Thyroid gland (tissue), 4 donors: ENCODE data around the gene ERFE. TPM values are rescaled to one million over a fixed set of nuclear protein-coding genes. Genes with fewer than 3 reads are reported as not detected.

ENCODE experiments used
- DNase-seq, 2 donors: peaks; one replicate each; pipeline ENCODE4 v3.0.0-alpha.2; 2019
- H3K27ac ChIP-seq, 3 donors: fragments of 200-600 bp; sonication (generic); 1 replicate in 2 of 3; 2 replicates in 1 of 3; pipeline ENCODE4 v1.5.1; 2016 to 2019; ENCODE audit warnings: mild to moderate bottlenecking in 1 of 3, moderate library complexity in 1 of 3
- H3K27me3 ChIP-seq: fragments of 200-600 bp; sonication (generic); one replicate; pipeline ENCODE4 v1.5.1; 2019
- H3K36me3 ChIP-seq, 2 donors: fragments of 200-600 bp; sonication (generic); one replicate each; pipeline ENCODE4 v1.5.1; 2016 to 2019
- H3K4me1 ChIP-seq, 2 donors: fragments of 200-600 bp; sonication (generic); one replicate each; pipeline ENCODE4 v1.5.1; 2017 to 2019
- H3K4me3 ChIP-seq, 3 donors: fragments of 200-600 bp; sonication (generic); replicated peaks in 1 of 3; 1 replicate in 2 of 3; 2 replicates in 1 of 3; pipeline ENCODE4 v1.5.1; 2016; ENCODE audit warnings: mild to moderate bottlenecking in 1 of 3
- H3K9me3 ChIP-seq: fragments of 200-600 bp; sonication (generic); one replicate; pipeline ENCODE4 v1.5.1; 2017
- CTCF ChIP-seq, 6 experiments: fragments of 200-600 bp in 3 of 6; fragments of 450-650 bp in 3 of 6; sonication (generic) in 3 of 6; IDR thresholded peaks; one replicate each; pipeline ENCODE4 v1.5.1; 2016 to 2019; ENCODE audit warnings: antibody characterized with exemption in 6 of 6, mild to moderate bottlenecking in 2 of 6, inconsistent platforms in 1 of 6, moderate library complexity in 1 of 6
- POLR2A ChIP-seq, 2 donors: fragments of 450-650 bp; IDR thresholded peaks; one replicate each; pipeline ENCODE4 v1.6.1; 2017; ENCODE audit warnings: antibody characterized with exemption in 2 of 2, mild to moderate bottlenecking in 2 of 2, moderate library complexity in 1 of 2
- WGBS, 2 donors: methylation state at CpG; one replicate each; pipeline ENCODE4 v1.1.5; 2017; 5-methylcytosine and 5-hydroxymethylcytosine counted together
- intact Hi-C: fragments of 100-400 bp; cut with DNase I; formaldehyde crosslinking; loops from one replicate; pipeline ENCODE4 v1.15.1; 2023
- total RNA-seq, 4 donors: library from RNA; depleted of rRNA; stranded (reverse); fragments of >200 nt; gene quantifications; one replicate each; pipeline ENCODE4 v1.2.3, GENCODE V29; 2016

Gene ERFE
- total RNA-seq, 4 donors from 2014 or later, result 2.8 to 15.3 (median 5.8) TPM

DNA sequence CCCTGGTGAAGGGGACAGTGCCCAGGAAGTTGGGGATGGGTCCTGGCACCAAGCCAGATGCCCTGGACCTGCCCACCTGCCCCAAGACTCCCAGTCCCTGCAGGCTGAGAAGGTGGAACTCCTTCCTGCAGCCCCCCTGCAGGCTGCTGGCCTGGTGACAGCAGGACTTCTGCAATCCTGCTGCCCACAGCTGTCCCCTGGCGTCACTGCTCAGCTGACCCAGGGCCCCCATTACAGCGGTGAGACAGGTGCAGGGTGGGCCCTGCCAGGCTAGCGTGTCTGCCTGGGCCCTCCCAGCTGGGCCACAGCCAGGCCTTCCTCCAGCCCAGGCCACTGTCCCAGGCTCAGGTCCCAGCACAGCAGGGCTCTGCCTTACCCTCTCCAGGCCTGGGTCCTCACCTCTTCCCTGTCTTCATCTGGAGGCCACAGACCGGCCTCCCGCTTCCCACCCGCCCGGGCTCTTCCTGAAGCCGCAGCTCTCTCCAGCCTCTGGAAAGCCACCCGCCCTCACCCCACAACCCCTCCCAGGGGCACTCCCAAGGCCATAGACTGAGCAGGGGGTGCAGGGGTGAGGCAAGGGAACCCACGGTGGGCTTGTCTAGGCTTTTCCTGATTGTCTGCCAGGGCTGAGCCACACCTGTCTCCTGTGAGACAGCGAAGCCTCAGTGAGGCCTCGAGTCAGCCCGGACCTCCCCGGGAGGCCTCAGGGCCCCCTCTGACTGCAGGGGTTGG, 8.8 kb upstream of the ERFE start:
- Histone ChIP-seq H3K27ac (no peak overlapping the region), H3K9me3 (no peaks in the 10 kb centered on the region), H3K27me3 (no peaks in the 10 kb centered on the region), H3K4me1 (peaks cover 7 to 16% of the 10 kb centered on the region in 2 donors), H3K4me3 (no peak overlapping the region), H3K36me3 (no peaks in the 10 kb centered on the region)
- TF ChIP-seq POLR2A (IDR thresholded peaks at IDR 0.05) (no peak), CTCF (IDR thresholded peaks at IDR 0.05) (no peak)
- WGBS, 2 donors, result 79 to 81% methylated on average over 11 to 12 of the region's 14 CpGs
- intact Hi-C loops, result no loop called here
- DNase-seq, result no peak

DNA sequence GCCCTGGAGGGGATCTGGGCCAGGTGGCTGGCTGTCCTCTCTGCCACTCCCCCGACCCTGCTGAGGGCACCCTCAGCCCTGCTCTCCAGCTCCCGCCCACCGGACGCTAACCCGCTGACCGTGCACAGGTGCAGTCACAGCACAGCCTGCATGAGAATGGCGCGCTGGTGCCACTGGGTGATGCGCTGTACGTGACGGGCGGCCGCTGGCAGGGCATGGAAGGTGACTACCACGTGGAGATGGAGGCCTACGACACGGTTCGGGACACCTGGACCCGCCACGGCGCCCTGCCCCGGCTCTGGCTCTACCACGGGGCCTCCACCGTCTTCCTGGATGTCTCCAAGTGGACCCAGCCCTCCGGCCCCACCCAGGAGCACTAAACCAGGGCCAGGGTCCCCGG, 8.1 kb upstream of the ERFE start:
- no peak for TF ChIP-seq POLR2A (IDR thresholded peaks at IDR 0.05)
- TF ChIP-seq CTCF (IDR thresholded peaks at IDR 0.05), result no peak
- Histone ChIP-seq H3K4me1 (peaks cover 7 to 23% of the 10 kb centered on the region in 2 donors), H3K4me3 (no peak overlapping the region), H3K27me3 (no peaks in the 10 kb centered on the region), H3K36me3 (no peaks in the 10 kb centered on the region), H3K27ac (no peak overlapping the region), H3K9me3 (no peaks in the 10 kb centered on the region)
- intact Hi-C loops, result no loop called here
- WGBS, 2 donors, result 84 to 96% methylated on average over 4 to 25 of the region's 25 CpGs
- no peak for DNase-seq

- peaks cover 7 to 24% of the 10 kb centered on the region in 2 donors for H3K4me1 ChIP-seq
- H3K9me3 ChIP-seq, result no peaks in the 10 kb centered on the region
- H3K4me3 ChIP-seq, result no peak overlapping the region
- no peak overlapping the region for H3K27ac ChIP-seq
- WGBS, 2 donors, result 89 to 93% methylated on average over 4 to 13 of the region's 13 CpGs
- TF ChIP-seq CTCF (IDR thresholded peaks at IDR 0.05) (no peak), POLR2A (IDR thresholded peaks at IDR 0.05) (no peak)
- intact Hi-C loops, result no loop called here
- no peaks in the 10 kb centered on the region for H3K36me3 ChIP-seq
- no peaks in the 10 kb centered on the region for H3K27me3 ChIP-seq
- DNase-seq, result no peak
These were observed 7.6 kb upstream of the ERFE start for GRCh38 chr2:238151205-238151604.

GRCh38 chr2:238151628-238152235, 7.0 kb upstream of the ERFE start:
- Histone ChIP-seq H3K4me1 (peaks cover 7 to 19% of the 10 kb centered on the region in 2 donors), H3K9me3 (no peaks in the 10 kb centered on the region), H3K27me3 (no peaks in the 10 kb centered on the region), H3K4me3 (no peak overlapping the region), H3K36me3 (no peaks in the 10 kb centered on the region), H3K27ac (no peak overlapping the region)
- intact Hi-C loops, result no loop called here
- DNase-seq, result no peak
- TF ChIP-seq CTCF (IDR thresholded peaks at IDR 0.05) (no peak), POLR2A (IDR thresholded peaks at IDR 0.05) (no peak)
- WGBS, 2 donors, result 92 to 93% methylated on average over 10 to 13 of the region's 16 CpGs
